LHCN-M2 (cell line): ENCODE data around the gene ALDH1A1. TPM values are rescaled to one million over a fixed set of nuclear protein-coding genes. Genes with fewer than 3 reads are reported as not detected.

ENCODE experiments used
- DNase-seq: peaks from one replicate; pipeline ENCODE4 v3.0.0-alpha.2; 2012; ENCODE audit warnings: low read depth
- total RNA-seq: library from RNA; depleted of rRNA; stranded (reverse); fragments of >200 nt; gene quantifications from 2 replicates; pipeline ENCODE4 v1.2.3, GENCODE V29; 2014

Gene ALDH1A1
- total RNA-seq, 1 experiment from 2014 or later = 163 TPM

- DNase-seq = no peak
Measured at GRCh38 chr9:72917892-72918509, 34.9 kb downstream of the ALDH1A1 start.

GRCh38 chr9:72915659-72916058, 37.2 kb downstream of the ALDH1A1 start:
- DNase-seq = no peak

DNA sequence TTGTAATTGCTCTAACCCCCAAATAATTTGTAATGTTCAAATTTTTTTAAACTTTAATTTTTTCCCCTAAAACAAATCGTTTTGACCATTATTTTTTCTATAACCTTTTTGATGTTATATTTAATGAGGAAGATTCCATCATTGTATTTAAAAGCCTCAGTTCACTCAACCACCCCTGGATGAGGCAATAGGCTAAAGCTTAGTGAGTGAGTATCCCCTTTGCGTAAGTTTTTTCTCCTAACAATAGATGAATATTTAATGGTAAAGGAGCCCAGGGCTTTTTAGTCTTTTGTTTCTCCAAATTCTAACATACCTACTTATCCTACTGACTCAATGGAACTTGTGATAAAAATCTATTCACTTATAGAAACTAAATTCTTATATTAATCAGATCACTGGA, 38.1 kb downstream of the ALDH1A1 start:
- no peak for DNase-seq

GRCh38 chr9:72913382-72914009, 39.4 kb downstream of the ALDH1A1 start:
- DNase-seq = no peak

DNA sequence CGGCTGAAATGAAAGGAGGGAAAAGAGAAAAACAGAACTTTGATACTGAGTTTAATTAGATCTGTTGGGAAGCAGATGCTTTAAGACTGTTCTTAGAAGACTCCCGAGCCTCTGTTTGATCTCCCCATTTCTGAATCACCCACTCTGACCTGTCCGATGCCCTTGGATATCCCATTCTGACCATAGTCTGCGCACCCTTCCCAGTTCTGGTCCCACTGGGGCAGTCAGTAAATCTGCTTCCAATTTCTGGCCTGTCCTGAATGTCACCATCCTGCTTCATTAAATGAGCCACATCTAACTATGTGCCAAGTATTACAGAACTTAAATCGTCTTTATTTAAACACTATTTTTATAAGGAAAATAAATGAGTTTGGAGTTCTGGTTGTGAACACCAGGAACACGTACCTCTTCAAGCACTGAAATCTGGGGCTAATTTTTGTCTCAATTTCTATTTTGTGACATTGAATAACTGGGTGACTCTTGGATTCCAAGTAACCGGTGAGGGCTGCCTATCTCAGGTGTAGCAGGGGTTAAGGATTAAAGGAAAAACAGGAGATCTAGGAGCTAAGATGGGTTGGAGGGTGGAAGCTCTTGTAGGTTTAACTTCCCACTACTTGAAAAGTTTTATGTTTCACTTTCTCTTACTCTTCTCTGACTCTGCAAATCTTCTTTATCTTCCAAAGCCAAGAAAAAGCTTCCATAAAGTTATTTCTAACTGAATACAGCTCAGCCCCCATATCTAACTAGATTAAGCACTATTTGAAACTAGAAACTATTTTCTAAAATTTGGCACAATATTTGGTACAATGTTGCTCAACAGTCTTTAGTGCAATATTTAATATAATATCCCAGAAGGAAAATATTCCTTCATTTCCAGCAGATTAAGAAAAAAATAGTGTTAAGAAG, 40.1 kb downstream of the ALDH1A1 start:
- no peak for DNase-seq

GRCh38 chr9:72911816-72912215, 41.0 kb downstream of the ALDH1A1 start:
- DNase-seq = no peak

DNA sequence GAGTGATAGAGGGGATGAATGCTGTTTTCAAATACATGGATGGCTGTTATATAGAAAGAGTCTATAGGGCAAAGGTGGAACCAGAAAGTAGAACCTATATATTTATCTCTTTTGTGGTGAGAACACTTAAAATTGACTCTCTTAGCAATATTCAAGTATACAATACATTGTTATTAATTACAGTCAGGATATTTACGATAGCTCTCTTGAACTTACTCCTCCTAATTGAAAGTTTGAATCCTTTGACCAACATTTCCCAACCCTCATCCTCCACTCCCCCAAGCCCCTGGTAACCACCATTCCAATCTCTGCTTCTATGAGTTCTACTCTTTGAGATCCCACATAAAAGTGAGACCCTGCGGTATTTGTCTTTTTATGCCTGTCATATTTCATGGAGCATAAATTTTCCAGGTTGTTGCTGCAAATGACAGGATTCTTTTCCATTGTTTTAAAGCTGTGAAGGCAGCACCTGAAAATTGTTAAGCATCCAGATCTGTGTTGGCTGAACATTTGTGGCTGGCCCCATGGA, 41.5 kb downstream of the ALDH1A1 start:
- no peak for DNase-seq

DNA sequence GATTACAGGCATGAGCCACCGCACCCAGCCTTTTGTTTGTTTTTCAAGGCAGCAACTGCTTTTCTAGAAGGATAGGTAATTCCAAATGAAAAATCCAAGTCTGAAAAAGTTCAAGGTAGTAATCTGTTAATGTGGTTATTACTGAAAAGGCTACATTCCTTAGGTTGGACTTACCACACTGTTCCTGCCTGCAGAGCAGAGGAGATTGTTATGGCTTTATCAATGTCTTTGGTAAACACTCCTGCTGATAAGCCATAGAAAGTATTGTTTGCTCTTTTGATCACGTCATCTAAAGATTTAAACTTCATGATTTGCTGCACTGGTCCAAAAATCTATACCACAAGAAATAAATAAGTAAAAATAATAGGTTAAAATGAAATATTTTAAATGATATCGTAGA, 43.4 kb downstream of the ALDH1A1 start:
- DNase-seq = no peak

DNA sequence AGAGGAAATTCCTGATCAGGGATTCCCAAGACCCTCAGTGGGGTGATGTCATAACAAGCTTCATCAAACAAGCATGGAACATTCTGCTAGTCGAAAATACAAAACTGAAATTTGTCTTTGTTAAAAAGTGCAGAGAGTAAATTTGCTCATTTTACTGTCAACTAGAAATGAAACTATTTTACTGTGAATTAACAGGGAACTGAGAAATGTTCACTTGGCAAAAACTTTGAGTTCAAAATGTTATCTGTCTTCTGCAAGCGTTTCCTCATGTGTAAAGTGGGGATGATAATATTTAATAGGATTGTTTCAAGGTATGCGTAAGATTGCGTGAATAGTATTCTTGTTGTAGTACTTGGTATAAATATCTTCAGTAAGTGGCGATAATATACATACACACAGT, 45.4 kb downstream of the ALDH1A1 start:
- DNase-seq = no peak

GRCh38 chr9:72906810-72907209, 46.0 kb downstream of the ALDH1A1 start:
- DNase-seq = no peak

GRCh38 chr9:72905514-72906480, 47.1 kb downstream of the ALDH1A1 start:
- DNase-seq = no peak

DNA sequence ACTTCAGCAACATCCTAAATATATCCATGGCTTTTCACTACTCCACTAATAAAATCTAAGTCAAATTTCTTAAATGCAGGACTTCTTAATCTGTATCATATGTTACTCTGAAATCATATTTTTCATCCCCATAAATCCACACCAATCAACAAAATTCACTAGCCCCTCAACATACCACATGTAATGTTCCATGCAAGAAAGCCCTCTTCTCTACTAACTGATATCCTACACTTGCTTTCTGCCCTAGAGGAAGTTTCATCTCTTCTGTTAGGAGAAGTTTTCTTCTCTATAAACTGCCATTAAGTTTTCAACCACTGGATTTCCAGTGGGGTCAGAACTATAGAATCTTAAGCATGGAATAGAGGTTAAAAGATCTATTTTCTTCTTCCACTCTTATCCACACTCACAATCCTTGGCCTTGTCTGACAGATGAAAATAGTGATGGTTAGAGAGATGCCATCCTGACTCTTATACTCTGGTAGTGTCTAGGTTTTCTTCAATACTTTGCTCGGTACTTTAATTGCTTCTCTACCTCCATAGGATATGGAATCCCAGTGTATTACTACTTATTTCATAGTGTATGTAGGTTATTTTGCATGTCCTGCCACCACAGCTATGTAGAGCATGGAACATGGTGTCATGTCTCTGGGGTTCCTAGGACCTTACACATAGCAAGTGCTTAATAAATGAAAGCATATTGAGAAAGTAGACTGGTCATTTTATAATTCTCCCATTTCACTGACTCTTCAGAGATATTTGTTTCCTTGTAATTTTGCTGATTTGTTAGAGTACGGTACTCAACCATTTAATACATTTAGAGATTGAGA, 48.4 kb downstream of the ALDH1A1 start:
- no peak for DNase-seq

DNA sequence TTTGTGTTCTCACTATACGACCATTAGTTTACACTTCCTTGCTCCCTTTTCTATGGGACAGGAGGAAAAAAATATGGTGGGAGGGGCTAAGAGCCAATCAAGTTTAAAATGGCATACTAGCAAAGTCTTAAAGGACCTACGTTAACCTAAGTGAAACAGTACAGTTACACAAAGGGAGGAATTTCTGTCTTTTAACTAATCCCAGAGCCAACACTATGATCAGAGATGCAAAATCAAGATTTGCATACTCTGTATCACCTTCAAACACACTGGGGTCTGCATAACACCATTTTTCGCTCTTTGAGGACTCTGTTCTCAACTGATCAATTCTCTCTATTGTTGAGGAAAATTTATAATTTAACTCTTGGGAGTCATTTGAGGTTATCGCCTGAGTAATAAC, 49.8 kb downstream of the ALDH1A1 start:
- no peak for DNase-seq

GRCh38 chr9:72902268-72902667, 50.6 kb downstream of the ALDH1A1 start:
- DNase-seq = no peak

DNA sequence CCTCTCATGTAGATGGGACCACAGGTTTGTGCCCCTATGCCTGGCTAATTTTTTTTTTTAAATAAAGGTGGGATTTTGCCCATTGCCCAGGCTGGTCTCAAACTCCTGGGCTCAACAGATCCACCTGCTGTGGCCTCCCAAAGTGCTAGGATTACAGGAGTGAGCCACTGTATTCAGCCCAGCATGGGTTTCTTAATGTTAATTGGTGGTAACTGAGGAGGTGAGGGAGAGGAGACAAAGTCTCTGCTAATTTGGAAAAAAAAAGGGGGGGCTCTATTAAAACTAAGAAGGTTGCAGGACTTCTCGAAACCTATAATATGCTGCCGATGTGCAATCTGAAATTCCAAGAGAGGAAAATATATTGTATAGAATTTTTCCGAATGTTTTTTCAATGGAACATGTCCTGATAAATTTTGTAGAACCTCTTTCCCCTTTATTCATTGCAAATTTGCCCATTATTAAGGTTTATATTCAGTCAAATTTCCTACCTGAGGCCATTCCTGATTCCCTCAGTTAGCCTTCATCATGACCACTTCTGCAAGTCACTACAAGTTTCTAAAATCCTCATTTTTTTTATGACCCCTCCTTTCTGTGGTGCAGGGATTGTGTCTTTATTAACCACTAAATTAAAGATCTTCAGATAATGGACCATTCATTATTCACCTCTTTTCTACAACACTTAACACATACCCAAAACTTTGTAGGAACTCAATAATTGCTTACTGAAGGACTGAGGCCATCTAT, 52.9 kb downstream of the ALDH1A1 start:
- DNase-seq = no peak

- DNase-seq = no peak
Measured at GRCh38 chr9:72898784-72899733, 53.8 kb downstream of the ALDH1A1 start.

- peak; percentile 55 for DNase-seq
Measured at GRCh38 chr9:72898360-72898759, 54.5 kb downstream of the ALDH1A1 start.

DNA sequence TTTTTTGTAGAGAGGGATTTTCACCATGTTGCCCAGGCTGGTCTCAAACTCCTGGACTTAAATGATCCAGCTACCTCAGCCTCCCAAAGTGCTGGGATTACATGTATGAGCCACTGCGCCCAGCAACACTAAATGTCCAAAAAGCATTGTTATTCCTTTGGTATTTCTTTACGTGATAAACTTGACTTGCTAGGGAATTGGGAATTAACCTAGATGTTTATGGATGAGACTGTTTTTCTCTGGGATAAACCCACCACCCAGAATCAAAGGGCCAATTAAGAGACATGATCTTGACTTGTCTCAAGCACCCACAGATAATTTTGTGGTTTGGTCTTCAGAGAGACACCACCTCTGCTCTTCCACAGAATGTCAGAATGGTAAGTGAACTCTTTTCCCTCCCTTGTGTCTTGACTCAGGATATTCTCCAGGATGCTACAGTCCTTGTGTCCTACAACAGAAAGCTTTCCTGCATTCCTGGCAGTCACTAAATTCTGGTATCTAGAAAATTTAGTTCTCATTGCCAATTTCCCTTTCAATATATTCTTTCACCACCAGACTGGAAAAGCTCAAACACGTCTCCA, 55.7 kb downstream of the ALDH1A1 start:
- DNase-seq = no peak
